Peyer's patch (tissue), 4 donors: Measurements from ENCODE around the gene NECTIN3.

Experiments
- POLR2A ChIP-seq, 2 donors: fragments of 450-650 bp; IDR thresholded peaks; one replicate each; pipeline ENCODE4 v1.5.1; 2017; ENCODE audit warnings: antibody characterized with exemption in 2 of 2, mild to moderate bottlenecking in 2 of 2, moderate library complexity in 2 of 2
- TF ChIP-seq, protein P1 (sequence below), 6 experiments: fragments of 450-650 bp in 4 of 6; fragments of 200-600 bp in 2 of 6; sonication (generic) in 1 of 6; IDR thresholded peaks; one replicate each; pipeline ENCODE4 v1.5.1; 2017 to 2019; ENCODE audit warnings: antibody characterized with exemption in 6 of 6, mild to moderate bottlenecking in 3 of 6, moderate library complexity in 1 of 6

DNA sequence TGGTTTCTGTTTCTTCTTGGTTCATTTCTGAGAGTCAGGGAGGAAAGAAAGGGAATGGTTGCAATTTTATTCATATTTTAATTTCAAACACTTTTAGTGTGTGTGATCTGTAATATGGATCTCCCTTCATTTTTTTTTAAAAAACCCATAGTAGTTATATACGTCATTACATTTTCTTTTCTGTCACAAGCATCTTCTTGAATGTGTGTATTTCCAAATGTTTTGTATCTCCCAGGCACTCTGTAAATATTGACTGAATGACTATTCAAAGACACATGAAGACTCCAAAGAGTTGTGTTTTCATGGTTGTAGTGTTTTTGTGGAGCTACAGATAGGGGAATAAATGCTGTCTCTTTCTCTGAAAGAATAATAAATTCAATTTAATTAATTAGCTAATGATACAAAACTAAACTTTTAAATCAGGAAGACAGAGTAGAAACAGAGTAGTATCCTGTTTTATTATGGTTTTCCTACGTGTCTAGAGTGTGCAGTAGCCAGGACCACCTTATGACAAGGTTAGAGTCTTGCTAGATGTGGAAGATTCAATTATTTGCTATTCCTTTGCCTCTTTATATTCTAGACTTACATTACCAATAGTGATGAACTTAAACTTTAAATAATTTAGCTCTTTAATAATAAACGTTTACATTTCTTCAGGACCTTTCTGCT lies 35.5 kb downstream of the NECTIN3 start:
- TF ChIP-seq, protein P1, sequence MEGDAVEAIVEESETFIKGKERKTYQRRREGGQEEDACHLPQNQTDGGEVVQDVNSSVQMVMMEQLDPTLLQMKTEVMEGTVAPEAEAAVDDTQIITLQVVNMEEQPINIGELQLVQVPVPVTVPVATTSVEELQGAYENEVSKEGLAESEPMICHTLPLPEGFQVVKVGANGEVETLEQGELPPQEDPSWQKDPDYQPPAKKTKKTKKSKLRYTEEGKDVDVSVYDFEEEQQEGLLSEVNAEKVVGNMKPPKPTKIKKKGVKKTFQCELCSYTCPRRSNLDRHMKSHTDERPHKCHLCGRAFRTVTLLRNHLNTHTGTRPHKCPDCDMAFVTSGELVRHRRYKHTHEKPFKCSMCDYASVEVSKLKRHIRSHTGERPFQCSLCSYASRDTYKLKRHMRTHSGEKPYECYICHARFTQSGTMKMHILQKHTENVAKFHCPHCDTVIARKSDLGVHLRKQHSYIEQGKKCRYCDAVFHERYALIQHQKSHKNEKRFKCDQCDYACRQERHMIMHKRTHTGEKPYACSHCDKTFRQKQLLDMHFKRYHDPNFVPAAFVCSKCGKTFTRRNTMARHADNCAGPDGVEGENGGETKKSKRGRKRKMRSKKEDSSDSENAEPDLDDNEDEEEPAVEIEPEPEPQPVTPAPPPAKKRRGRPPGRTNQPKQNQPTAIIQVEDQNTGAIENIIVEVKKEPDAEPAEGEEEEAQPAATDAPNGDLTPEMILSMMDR (IDR thresholded peaks at IDR 0.05), result no peak
- no peak for TF ChIP-seq POLR2A (IDR thresholded peaks at IDR 0.05)
